GM19193 (cell line): Measurements from ENCODE around the gene DDX27.
A peak's percentile ranks its signal among the peaks of the same experiment; 100 is the strongest.

Source experiments
- POLR2A ChIP-seq: IDR thresholded peaks from 4 replicates; pipeline ENCODE4 v1.6.1; 2011; ENCODE audit not compliant: insufficient read depth, insufficient read length; ENCODE audit errors: extremely low read depth

DDX27 gene

DNA sequence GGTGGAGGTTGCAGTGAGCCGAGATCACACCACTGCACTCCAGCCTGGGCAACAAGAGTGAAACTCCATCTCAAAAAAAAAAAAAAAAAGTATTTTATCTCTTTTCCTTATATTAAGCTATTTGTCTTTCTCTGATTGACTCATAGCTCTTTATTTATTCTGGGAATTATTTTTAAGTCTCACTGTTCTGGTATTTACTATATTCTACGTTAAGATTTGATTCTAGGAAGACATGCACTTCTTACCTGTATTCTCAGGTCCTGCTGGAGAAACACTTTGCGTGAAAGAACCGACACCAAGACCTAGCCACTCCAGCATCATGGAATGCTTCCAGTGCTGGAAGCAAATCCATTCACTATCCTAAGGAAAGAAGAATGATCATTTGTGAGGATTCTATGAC lies 41.0 kb downstream of the DDX27 start:
- no peak for TF ChIP-seq POLR2A

DNA sequence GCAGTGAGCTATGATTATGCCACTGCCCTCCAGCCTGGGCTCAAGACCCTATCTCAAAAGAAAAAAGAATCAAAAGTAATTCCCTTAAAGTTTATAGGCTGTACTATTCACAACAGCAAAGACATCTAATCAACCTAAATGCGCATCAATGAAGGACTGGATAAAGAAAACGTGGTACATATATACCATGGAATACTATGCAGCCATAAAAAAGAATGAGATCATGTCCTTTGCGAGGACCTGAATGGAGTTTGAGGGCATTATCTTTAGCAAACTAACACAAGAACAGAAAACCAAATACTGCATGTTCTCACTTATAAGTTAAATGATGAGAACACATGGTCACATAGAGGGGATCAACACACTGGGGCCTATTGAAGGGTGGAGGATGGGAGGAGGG lies 42.0 kb downstream of the DDX27 start:
- TF ChIP-seq POLR2A, result no peak

DNA sequence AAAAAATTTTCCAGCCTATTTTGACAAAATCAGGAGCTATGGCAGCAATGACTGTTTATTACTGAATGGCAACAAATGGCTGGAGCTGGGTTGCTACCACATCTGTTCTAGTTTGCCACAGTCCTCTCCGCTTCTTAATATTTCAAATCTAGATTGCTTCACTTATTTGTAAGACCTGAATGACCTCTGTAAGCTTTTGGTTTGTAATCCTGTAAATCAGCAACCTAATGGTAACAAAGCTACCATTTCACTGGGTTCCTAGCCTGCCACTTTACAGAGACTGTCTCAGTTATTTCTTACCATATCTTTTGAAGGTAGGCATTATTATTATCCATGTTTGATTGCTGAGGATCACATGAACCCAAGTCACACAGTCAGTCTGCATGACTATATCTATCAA lies 43.2 kb downstream of the DDX27 start:
- TF ChIP-seq POLR2A, result no peak

GRCh38 chr20:49267327-49267726 lies 48.1 kb downstream of the DDX27 start:
- TF ChIP-seq POLR2A, result no peak

DNA sequence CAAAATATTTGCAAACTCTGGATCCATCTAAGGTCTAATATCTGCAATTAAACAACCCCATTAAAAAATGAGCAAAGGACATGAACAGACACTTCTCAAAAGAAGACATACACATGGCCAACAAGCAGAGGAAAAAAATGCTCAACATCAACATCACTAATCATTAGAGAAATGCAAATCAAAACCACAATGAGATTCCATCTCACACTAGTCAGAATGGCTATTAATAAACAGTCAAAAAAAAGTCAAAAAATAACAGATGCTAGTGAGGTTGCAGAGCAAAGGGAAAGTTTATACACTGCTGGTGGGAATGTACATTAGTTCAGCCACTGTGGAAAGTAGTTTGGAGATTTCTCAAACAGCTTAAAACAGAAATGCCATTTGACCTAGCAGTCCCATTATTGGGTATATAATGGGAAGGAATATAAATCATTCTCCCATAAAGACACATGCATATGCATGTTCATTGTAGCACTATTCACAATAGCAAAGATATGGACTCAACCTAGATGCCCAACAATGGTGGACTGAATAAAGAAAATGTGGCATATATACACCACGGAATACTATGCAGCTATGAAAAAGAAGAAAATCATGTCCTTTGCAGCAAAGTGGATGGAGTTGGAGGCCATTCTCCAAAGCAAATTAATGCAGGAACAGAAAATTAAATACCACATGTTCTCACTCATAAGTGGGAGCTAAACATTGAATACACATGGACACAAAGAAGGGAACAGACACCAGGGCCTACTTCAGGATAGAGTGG lies 49.6 kb downstream of the DDX27 start:
- TF ChIP-seq POLR2A, result no peak

DNA sequence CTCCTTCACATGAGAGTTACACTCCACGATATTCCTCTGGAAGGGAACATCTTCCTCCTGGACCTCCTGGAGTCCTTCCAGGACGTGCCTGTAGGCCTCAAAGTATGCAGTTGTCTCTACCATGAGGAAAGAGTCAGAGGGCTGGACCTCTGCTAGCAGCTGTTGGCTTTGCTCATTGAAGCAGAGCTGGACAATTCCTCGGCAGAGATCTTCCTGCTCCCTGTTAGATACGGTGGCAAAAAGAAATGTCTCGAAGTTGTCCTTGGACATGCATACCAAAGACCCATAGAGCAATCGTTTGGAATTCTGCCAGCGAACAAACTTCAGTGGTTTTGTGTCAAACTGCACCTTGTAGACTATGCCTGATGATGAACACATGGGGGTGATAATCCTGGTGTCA lies 51.0 kb downstream of the DDX27 start:
- no peak for TF ChIP-seq POLR2A

DNA sequence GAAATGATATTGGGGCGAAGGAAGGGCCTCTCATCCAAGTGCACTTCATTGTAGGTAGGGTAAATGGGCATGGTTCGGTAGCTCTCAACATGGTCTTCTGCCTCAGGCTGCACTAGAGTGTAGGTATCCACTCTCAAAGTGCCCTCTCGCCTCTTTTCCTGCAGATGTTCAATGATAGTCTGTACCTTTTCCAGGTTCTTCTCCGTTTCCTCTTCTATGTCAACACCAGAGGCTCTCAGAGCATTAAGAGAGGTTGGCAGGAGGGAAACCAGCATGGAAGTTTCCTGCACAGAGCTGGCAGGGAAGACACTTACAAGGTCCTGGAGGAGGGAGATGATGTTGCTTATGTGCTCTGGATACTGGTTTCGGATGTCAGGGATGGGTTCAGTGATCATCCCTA lies 51.5 kb downstream of the DDX27 start:
- TF ChIP-seq POLR2A, result no peak

- no peak for TF ChIP-seq POLR2A
Measured at GRCh38 chr20:49272654-49273053, 53.4 kb downstream of the DDX27 start.

- TF ChIP-seq POLR2A, result no peak
Measured at GRCh38 chr20:49273696-49274277, 54.6 kb downstream of the DDX27 start.

DNA sequence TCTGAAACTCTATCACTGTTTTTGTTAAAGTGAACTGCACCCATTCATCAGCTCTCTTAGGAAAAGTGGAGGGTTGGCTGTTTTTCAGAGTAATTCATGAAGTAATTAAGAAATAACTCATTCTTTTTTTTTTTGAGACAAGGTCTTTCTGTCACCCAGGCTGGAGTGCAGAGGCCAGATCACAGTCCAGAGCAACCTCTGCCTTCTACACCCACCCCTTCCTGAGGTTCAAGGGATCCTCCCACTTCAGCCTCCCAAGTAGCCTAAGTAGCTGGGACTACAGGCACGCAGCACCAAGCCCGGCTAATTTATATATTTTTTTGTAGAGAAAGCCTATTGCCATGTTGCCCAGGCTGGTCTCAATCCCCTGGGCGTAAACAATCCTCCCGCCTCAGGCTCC lies 56.0 kb downstream of the DDX27 start:
- no peak for TF ChIP-seq POLR2A

GRCh38 chr20:49275636-49276035 lies 56.4 kb downstream of the DDX27 start:
- no peak for TF ChIP-seq POLR2A

DNA sequence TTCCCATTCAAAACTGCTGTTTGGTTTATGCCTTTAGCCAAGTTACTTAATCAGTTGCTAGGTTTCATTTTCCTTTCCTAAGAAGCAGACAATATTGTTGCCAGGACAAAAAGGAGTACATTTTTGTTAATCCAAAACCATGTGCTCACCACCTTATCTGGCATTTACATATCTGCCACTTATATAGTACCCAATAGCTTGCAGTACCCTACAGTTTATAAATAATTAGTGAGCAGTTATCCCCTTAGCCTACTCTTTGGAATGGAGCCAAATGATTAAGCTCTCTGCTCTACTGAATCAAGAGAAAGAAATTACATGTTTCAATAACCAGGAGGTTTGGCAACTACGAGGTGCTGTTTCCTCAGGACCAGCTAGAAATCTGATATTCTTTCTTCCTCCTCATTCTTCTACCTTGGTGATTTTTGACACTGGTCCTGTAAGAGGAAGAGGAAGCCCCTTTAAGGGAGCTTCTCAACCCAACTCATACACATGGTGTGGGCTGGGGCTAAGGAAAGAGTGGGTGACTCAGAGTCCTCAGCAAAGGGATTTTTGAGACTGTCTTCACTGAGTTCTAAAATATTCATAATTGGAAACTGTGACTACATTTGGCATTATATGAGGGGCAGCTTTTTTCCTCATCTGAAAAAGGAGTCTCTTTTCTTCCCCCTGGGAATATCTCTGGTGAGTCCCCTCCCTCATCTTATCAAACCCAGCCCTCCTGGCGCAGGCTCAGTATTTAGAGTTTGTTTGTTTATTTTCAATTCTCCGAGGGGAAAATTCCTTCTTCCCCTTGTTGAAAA lies 57.1 kb downstream of the DDX27 start:
- TF ChIP-seq POLR2A, result no peak

- TF ChIP-seq POLR2A, result peak; percentile 47
Measured at GRCh38 chr20:49276961-49277785, 58.0 kb downstream of the DDX27 start.

DNA sequence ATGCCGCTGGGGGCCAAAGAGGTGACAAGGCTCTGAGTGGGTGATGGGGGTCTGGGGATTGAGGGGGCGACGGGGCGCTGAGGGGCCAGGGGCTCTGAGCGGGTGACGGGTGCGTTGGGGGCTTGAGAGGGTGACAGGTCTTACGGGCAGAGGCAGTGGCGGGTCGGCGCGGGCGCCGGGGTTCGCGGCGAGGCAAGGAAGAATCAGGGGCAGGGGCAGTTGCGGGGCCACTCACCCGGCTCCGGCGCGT lies 58.5 kb downstream of the DDX27 start:
- TF ChIP-seq POLR2A, result peak; percentile 22
